Erythroblast (primary cell): Measurements from ENCODE around the gene TOP3A.

Experiments used
- GATA1 ChIP-seq: IDR thresholded peaks from 2 replicates; pipeline ENCODE4 v1.6.1; 2011; ENCODE audit warnings: low read depth, mild to moderate bottlenecking, control low read depth, low read length, moderate library complexity
- POLR2A ChIP-seq: IDR thresholded peaks from 2 replicates; pipeline ENCODE4 v1.6.1; 2011; ENCODE audit warnings: mild to moderate bottlenecking, low read length

DNA sequence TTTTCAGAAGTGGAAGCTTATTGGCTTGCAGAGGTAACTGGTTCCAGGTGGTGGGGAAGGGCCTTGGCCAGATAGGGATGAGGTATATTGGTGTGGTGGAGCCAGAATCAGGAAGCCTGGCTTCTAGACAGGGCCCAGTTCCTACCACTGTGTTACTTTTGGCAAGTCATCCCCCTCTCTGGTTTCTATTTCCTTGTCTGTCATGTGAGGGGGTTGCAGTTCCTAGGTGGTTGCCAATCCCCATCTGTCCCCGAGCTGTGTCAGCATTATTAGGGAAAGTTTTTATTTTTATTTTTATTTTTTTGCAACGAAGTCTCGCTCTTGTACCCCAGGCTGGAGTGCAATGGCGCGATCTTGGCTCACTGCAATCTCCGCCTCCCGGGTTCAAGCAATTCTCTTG, 3.3 kb upstream of the TOP3A start:
- TF ChIP-seq POLR2A (no peak), GATA1 (no peak)
